GM18907 (cell line): Measurements from ENCODE around the gene ATP2A3.
A peak's percentile ranks its signal among the peaks of the same experiment; 100 is the strongest.

Source experiments
- ATAC-seq: cut with Tn5 transposase; IDR thresholded peaks from one replicate; pipeline ENCODE4 v1.9.1; 2021; ENCODE audit warnings: mild to moderate bottlenecking, moderate library complexity; ENCODE audit not compliant: unreplicated experiment

Gene ATP2A3

GRCh38 chr17:3893720-3894116 lies 70.5 kb downstream of the ATP2A3 start:
- ATAC-seq = no peak

- ATAC-seq = peak; percentile 78
Measured at GRCh38 chr17:3893003-3893719, 71.1 kb downstream of the ATP2A3 start, which contains the start of gene CAMKK1. Gene CAMKK1 (minus strand): TSS chr17:3893053. CDS start chr17:3885687, 7,366 bp downstream.

GRCh38 chr17:3892095-3892998 lies 71.9 kb downstream of the ATP2A3 start:
- peak; percentile 16 for ATAC-seq

GRCh38 chr17:3891626-3892094 lies 72.6 kb downstream of the ATP2A3 start:
- ATAC-seq = no peak

GRCh38 chr17:3890878-3891219 lies 73.4 kb downstream of the ATP2A3 start:
- ATAC-seq = no peak

GRCh38 chr17:3890082-3890877 lies 74.0 kb downstream of the ATP2A3 start:
- ATAC-seq = no peak

- no peak for ATAC-seq
Measured at GRCh38 chr17:3889325-3890012, 74.8 kb downstream of the ATP2A3 start.

- no peak for ATAC-seq
Measured at GRCh38 chr17:3888343-3889171, 75.7 kb downstream of the ATP2A3 start.

GRCh38 chr17:3887804-3888203 lies 76.4 kb downstream of the ATP2A3 start:
- ATAC-seq = no peak

GRCh38 chr17:3887394-3887793 lies 76.8 kb downstream of the ATP2A3 start:
- ATAC-seq = no peak

GRCh38 chr17:3886776-3887175 lies 77.5 kb downstream of the ATP2A3 start:
- ATAC-seq = no peak

GRCh38 chr17:3885970-3886369 lies 78.3 kb downstream of the ATP2A3 start:
- ATAC-seq = no peak

GRCh38 chr17:3885271-3885670 lies 79.0 kb downstream of the ATP2A3 start:
- ATAC-seq = no peak

- no peak for ATAC-seq
Measured at GRCh38 chr17:3884188-3884587, 80.0 kb downstream of the ATP2A3 start.

GRCh38 chr17:3882276-3882675 lies 82.0 kb downstream of the ATP2A3 start:
- ATAC-seq = no peak

- no peak for ATAC-seq
Measured at GRCh38 chr17:3880983-3881382, 83.3 kb downstream of the ATP2A3 start.

GRCh38 chr17:3879591-3880417 lies 84.4 kb downstream of the ATP2A3 start:
- no peak for ATAC-seq

- ATAC-seq = no peak
Measured at GRCh38 chr17:3879186-3879585, 85.1 kb downstream of the ATP2A3 start.

- ATAC-seq = no peak
Measured at GRCh38 chr17:3877220-3877619, 87.0 kb downstream of the ATP2A3 start.
